T47D (cell line): Measurements from ENCODE around the gene PIK3R1.

Source experiments
- DNase-seq, 2 experiments: peaks; one replicate each; pipeline versions ENCODE4 v3.0.0 to v3.0.0-alpha.2; 2011 to 2012; ENCODE audit warnings: low read depth in 1 of 2, low spot score in 1 of 2
- JUND ChIP-seq: IDR thresholded peaks from 2 replicates; pipeline ENCODE4 v1.6.1; 2012; ENCODE audit warnings: low read depth
- in situ Hi-C: cut with HindIII; loops from 2 replicates; pipeline ENCODE4 v1.10.0; 2016; ENCODE audit warnings: low sequenced_read_pairs, low pct_unique_long_range_greater_than_20kb

Gene PIK3R1

GRCh38 chr5:68215208-68215897 lies at the start of gene PIK3R1:
PIK3R1 (plus strand) TSS chr5:68215756; CDS start chr5:68226676, 10,920 bp downstream.
- TF ChIP-seq JUND: no peak
- in situ Hi-C loops: no loop called here
- DNase-seq: peak; percentile 93 to 95

DNA sequence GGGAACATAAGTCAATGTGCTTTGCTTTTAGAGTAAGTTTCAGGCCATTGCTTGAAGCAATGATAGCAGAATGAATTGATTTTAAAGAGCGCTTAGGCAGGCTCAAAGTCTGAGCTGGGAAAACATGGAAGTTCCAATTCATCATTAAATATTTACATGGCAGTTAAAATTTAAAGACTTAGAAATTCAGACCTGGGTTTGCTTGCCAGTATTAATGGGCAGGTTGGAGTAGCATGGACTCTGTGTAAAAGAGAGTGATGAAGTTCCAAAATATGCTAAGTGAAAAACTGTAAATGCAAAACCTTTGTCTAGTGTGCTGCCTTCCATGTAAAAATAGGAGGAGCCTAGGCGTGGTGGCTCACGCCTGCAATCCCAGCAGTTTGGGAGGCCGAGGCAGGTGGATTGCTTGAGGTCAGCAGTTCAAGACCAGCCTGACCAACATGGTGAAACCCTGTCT lies 48.3 kb upstream of the PIK3R1 start:
- in situ Hi-C loops: no loop called here
- no peak for TF ChIP-seq JUND
- no peak for DNase-seq

DNA sequence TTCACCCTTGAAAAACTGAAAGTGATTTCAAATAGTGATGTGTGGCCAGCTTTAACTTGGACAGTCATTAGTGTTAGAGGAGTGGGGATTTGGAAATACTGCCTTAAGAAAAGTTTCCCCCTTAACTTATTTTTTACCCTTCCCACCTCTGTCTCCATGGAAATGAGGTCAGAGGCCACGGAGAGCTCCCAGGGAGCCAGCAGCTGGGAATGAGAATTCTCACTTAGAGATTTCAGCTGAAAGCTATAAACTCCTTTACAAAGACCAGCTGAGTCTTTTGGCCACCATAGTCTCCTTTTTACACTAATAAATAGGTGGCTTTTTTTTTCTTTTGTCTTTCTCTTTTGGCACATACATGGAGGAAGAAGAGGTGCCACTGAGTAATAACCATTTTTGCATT lies 45.7 kb upstream of the PIK3R1 start:
- in situ Hi-C loops: no loop called here
- no peak for DNase-seq
- TF ChIP-seq JUND: no peak

GRCh38 chr5:68170826-68171558 lies 44.6 kb upstream of the PIK3R1 start:
- DNase-seq: no peak
- TF ChIP-seq JUND: no peak
- in situ Hi-C loops: no loop called here

- TF ChIP-seq JUND: no peak
- in situ Hi-C loops: no loop called here
Measured at GRCh38 chr5:68172314-68172713, 43.2 kb upstream of the PIK3R1 start.

DNA sequence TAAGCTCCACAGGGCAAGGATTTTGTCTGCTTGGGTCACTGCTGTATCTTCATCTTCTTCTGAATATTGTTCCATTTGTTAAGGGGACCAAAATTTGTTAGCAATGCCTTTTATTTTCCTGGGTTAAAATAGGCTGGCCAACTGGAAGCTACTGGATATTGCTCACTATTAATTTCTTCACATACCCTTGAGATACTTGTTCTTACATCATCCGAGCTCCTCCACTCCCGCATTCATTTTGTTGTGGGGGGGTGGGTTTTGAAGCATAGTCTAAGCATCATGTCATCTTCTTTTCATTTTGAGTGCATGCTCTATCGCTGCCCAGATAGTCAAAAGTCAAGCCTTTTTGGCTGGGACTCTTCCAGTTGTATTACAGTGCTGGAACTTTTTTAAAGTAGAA lies 42.5 kb upstream of the PIK3R1 start:
- DNase-seq: no peak
- no peak for TF ChIP-seq JUND
- in situ Hi-C loops: no loop called here

More at GRCh38 chr5:68172314-68172713, 43.2 kb upstream of the PIK3R1 start:
- no peak for DNase-seq

DNA sequence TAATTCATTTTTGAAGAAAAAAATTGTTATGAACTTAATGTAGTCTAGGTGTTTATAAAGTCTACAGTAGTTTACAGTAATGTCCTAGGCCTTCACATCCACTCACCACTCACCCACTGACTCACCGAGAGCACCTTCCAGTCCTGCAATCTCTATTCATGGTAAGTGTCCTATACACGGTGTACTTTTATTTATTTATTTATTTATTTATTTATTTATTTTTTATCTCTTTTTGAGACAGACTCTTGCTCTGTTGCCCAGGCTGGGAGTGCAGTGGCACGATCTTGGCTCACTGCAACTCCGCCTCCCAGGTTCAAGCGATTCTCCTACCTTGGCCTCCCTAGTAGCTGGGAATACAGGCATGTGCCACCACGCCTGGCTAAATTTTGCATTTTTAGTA lies 39.3 kb upstream of the PIK3R1 start:
- no peak for DNase-seq
- in situ Hi-C loops: no loop called here
- no peak for TF ChIP-seq JUND

DNA sequence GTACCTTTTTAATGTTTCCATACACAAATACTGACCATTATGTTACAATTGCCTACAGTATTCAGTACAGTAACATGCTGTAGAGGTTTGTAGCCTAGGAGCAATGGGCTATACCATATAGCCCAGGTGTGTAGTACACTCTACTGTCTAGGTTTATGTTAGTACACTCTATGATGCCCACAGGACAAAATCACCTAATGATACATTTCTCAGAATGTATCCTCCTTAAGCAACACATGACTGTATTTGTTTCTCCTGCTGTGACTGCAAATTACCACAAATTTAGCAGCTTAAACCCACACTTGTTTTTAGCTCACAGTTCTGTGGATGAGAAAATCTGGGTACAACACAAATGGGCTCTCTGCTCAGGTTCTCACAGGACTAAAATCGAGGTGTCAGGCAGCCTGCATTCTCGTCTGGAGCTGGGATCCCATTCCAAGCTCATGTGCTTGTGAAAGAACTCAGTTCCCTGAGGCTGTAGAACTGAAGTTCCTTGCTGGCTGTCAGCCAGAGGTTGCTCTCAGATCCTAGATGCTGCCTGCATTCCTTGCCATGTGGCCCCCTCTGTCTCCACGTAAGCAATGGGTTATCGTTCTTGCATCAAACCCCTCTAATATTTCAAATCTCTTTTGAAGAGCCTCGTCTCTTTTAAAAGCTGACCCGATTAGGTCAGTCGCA lies 38.6 kb upstream of the PIK3R1 start:
- no peak for TF ChIP-seq JUND
- in situ Hi-C loops: no loop called here
- peak; percentile 25 to 79 for DNase-seq

- TF ChIP-seq JUND: no peak
- in situ Hi-C loops: no loop called here
Measured at GRCh38 chr5:68177676-68178075, 37.9 kb upstream of the PIK3R1 start.

GRCh38 chr5:68178579-68178978 lies 37.0 kb upstream of the PIK3R1 start:
- no peak for TF ChIP-seq JUND
- in situ Hi-C loops: no loop called here
- peak in 1 of 2 experiments; percentile 32 for DNase-seq

More at GRCh38 chr5:68177676-68178075, 37.9 kb upstream of the PIK3R1 start:
- no peak for DNase-seq

GRCh38 chr5:68180121-68181038 lies 35.2 kb upstream of the PIK3R1 start:
- in situ Hi-C loops: no loop called here
- no peak for DNase-seq
- no peak for TF ChIP-seq JUND

DNA sequence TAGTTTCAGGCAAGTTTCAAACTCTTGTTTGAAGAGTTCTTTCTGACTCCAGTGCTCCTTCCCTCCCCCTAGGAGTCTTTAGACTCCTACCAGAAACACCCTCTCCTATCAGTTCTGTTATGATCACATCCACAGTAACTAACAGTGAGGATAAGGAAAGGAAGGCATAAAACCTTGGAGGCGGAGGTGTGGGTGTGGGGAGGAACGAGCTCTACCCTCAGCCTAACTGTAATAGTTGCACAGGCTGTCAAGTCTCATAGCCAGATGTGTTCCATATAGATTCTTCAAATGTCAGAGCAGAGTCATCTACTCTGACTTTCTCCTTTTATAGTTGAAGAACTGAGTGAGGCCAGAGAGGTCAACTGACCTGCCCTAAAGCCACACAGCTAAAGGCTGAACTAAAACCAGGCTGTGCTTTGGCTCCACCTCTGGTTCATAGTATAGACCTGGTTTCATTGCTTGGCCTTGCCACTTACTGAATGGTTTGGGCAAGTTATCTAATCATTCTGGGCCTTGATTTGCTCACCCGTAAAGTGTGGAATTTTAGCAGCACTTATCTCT lies 34.4 kb upstream of the PIK3R1 start:
- DNase-seq: no peak
- TF ChIP-seq JUND: no peak
- in situ Hi-C loops: no loop called here
